Measurements from ENCODE around the gene SYT17.

SYT17 gene

DNA sequence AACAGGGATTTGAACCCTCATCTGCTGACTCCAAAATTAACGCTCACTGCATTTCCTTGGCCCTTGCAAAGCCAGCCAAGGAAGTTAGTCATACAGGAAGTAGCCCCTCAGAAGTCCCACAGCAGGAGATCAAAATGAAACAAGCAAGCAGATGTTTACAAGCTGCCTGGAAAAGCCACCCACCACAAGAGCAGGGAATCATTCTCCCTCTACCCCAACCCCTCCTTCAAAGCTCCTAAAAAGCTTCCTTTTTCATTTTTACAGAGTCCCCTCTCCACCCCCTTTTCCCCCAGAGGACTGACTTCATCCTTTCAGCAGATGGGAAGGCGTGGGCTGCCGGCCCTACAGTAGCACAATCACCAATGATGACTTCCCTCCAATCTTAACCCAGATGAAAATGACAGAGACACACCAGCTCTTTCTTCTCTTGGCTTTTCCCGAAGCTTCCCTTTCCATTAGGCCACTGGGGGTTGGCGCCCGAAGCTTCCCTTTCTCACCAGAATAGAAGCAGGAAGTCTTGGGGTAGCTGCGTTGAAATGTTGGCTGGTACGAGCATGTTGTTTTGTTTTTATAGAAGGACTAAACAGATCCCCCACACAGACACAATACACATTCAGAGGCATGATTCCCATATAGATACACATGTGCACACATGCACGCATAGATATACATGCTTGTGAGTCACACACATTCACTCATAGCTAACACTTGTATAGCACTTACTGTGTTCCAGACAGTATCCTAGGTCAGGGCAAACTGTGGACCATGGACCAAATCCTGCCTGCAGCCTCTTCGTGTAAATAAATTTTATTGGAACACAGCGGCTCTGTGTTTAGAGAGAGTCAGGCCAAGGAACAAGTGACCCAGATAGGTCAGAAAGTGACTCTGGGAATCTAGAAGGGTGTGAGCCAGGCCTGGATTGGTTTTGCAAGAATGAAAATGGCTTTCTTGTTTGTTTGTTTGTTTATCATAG lies 36.9 kb upstream of the SYT17 start (continued):
- TF ChIP-seq, protein P1, sequence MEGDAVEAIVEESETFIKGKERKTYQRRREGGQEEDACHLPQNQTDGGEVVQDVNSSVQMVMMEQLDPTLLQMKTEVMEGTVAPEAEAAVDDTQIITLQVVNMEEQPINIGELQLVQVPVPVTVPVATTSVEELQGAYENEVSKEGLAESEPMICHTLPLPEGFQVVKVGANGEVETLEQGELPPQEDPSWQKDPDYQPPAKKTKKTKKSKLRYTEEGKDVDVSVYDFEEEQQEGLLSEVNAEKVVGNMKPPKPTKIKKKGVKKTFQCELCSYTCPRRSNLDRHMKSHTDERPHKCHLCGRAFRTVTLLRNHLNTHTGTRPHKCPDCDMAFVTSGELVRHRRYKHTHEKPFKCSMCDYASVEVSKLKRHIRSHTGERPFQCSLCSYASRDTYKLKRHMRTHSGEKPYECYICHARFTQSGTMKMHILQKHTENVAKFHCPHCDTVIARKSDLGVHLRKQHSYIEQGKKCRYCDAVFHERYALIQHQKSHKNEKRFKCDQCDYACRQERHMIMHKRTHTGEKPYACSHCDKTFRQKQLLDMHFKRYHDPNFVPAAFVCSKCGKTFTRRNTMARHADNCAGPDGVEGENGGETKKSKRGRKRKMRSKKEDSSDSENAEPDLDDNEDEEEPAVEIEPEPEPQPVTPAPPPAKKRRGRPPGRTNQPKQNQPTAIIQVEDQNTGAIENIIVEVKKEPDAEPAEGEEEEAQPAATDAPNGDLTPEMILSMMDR (tag by site-specific recombination; IDR thresholded peaks at IDR 0.05), result no peak
- TF ChIP-seq BCL11A (tag by site-specific recombination; IDR thresholded peaks at IDR 0.05; ENCODE audit: low read depth) (no peak), GLIS2 (tag by site-specific recombination; IDR thresholded peaks at IDR 0.05) (no peak), ZNF660 (tag by site-specific recombination; IDR thresholded peaks at IDR 0.05) (peak; percentile 64; the same call in 1 of the 2 replicates), ZFP3 (tag by site-specific recombination; IDR thresholded peaks at IDR 0.05; ENCODE audit: low read depth) (no peak), ZNF548 (tag by site-specific recombination; IDR thresholded peaks at IDR 0.05) (no peak), ZNF341 (tag by site-specific recombination; IDR thresholded peaks at IDR 0.05; ENCODE audit: low read depth) (peak; percentile 58), ZNF629 (tag by site-specific recombination; IDR thresholded peaks at IDR 0.05) (peak; percentile 77), ZNF561 (tag by site-specific recombination; IDR thresholded peaks at IDR 0.05; ENCODE audit: borderline replicate concordance) (peak; percentile 70; the same call in 1 of the 2 replicates), ZNF610 (tag by site-specific recombination; IDR thresholded peaks at IDR 0.05; ENCODE audit: borderline replicate concordance) (no peak), KLF10 (tag by site-specific recombination; IDR thresholded peaks at IDR 0.05) (0 out of 2 replicates have a peak, but pooled peaks have one; percentile 31), ZNF184 (tag by site-specific recombination; IDR thresholded peaks at IDR 0.05) (peak; percentile 32; the same call in 1 of the 2 replicates), ZNF202 (tag by site-specific recombination; IDR thresholded peaks at IDR 0.05; ENCODE audit: borderline replicate concordance) (no peak), ZBTB21 (tag by site-specific recombination; IDR thresholded peaks at IDR 0.05) (peak; percentile 60; the same call in 1 of the 2 replicates), ZNF302 (tag by site-specific recombination; IDR thresholded peaks at IDR 0.05; ENCODE audit: low read depth) (no peak)
- TF ChIP-seq, protein P2, sequence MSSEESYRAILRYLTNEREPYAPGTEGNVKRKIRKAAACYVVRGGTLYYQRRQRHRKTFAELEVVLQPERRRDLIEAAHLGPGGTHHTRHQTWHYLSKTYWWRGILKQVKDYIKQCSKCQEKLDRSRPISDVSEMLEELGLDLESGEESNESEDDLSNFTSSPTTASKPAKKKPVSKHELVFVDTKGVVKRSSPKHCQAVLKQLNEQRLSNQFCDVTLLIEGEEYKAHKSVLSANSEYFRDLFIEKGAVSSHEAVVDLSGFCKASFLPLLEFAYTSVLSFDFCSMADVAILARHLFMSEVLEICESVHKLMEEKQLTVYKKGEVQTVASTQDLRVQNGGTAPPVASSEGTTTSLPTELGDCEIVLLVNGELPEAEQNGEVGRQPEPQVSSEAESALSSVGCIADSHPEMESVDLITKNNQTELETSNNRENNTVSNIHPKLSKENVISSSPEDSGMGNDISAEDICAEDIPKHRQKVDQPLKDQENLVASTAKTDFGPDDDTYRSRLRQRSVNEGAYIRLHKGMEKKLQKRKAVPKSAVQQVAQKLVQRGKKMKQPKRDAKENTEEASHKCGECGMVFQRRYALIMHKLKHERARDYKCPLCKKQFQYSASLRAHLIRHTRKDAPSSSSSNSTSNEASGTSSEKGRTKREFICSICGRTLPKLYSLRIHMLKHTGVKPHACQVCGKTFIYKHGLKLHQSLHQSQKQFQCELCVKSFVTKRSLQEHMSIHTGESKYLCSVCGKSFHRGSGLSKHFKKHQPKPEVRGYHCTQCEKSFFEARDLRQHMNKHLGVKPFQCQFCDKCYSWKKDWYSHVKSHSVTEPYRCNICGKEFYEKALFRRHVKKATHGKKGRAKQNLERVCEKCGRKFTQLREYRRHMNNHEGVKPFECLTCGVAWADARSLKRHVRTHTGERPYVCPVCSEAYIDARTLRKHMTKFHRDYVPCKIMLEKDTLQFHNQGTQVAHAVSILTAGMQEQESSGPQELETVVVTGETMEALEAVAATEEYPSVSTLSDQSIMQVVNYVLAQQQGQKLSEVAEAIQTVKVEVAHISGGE (tag by site-specific recombination; conservative IDR thresholded peaks at IDR 0.05; ENCODE audit: low read depth), result peak; percentile 43; the same call in 1 of the 2 replicates
- TF ChIP-seq, protein P3, sequence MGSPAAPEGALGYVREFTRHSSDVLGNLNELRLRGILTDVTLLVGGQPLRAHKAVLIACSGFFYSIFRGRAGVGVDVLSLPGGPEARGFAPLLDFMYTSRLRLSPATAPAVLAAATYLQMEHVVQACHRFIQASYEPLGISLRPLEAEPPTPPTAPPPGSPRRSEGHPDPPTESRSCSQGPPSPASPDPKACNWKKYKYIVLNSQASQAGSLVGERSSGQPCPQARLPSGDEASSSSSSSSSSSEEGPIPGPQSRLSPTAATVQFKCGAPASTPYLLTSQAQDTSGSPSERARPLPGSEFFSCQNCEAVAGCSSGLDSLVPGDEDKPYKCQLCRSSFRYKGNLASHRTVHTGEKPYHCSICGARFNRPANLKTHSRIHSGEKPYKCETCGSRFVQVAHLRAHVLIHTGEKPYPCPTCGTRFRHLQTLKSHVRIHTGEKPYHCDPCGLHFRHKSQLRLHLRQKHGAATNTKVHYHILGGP (tag by site-specific recombination; IDR thresholded peaks at IDR 0.05), result no peak
- TF ChIP-seq, protein P4, sequence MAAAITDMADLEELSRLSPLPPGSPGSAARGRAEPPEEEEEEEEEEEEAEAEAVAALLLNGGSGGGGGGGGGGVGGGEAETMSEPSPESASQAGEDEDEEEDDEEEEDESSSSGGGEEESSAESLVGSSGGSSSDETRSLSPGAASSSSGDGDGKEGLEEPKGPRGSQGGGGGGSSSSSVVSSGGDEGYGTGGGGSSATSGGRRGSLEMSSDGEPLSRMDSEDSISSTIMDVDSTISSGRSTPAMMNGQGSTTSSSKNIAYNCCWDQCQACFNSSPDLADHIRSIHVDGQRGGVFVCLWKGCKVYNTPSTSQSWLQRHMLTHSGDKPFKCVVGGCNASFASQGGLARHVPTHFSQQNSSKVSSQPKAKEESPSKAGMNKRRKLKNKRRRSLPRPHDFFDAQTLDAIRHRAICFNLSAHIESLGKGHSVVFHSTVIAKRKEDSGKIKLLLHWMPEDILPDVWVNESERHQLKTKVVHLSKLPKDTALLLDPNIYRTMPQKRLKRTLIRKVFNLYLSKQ (tag by site-specific recombination; IDR thresholded peaks at IDR 0.05; ENCODE audit: borderline replicate concordance), result no peak
- TF ChIP-seq, protein P5, sequence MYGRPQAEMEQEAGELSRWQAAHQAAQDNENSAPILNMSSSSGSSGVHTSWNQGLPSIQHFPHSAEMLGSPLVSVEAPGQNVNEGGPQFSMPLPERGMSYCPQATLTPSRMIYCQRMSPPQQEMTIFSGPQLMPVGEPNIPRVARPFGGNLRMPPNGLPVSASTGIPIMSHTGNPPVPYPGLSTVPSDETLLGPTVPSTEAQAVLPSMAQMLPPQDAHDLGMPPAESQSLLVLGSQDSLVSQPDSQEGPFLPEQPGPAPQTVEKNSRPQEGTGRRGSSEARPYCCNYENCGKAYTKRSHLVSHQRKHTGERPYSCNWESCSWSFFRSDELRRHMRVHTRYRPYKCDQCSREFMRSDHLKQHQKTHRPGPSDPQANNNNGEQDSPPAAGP (tag by site-specific recombination; IDR thresholded peaks at IDR 0.05), result 0 out of 2 replicates have a peak, but pooled peaks have one; percentile 4
- TF ChIP-seq, protein P6, sequence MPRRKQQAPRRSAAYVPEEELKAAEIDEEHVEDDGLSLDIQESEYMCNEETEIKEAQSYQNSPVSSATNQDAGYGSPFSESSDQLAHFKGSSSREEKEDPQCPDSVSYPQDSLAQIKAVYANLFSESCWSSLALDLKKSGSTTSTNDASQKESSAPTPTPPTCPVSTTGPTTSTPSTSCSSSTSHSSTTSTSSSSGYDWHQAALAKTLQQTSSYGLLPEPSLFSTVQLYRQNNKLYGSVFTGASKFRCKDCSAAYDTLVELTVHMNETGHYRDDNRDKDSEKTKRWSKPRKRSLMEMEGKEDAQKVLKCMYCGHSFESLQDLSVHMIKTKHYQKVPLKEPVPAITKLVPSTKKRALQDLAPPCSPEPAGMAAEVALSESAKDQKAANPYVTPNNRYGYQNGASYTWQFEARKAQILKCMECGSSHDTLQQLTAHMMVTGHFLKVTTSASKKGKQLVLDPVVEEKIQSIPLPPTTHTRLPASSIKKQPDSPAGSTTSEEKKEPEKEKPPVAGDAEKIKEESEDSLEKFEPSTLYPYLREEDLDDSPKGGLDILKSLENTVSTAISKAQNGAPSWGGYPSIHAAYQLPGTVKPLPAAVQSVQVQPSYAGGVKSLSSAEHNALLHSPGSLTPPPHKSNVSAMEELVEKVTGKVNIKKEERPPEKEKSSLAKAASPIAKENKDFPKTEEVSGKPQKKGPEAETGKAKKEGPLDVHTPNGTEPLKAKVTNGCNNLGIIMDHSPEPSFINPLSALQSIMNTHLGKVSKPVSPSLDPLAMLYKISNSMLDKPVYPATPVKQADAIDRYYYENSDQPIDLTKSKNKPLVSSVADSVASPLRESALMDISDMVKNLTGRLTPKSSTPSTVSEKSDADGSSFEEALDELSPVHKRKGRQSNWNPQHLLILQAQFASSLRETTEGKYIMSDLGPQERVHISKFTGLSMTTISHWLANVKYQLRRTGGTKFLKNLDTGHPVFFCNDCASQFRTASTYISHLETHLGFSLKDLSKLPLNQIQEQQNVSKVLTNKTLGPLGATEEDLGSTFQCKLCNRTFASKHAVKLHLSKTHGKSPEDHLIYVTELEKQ (tag by site-specific recombination; IDR thresholded peaks at IDR 0.05; ENCODE audit: borderline replicate concordance), result peak; percentile 25; the same call in 1 of the 2 replicates
- TF ChIP-seq, protein P7, sequence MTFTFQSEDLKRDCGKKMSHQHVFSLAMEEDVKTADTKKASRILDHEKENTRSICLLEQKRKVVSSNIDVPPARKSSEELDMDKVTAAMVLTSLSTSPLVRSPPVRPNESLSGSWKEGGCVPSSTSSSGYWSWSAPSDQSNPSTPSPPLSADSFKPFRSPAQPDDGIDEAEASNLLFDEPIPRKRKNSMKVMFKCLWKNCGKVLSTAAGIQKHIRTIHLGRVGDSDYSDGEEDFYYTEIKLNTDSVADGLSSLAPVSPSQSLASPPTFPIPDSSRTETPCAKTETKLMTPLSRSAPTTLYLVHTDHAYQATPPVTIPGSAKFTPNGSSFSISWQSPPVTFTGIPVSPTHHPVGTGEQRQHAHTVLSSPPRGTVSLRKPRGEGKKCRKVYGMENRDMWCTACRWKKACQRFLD (tag by site-specific recombination; IDR thresholded peaks at IDR 0.05), result no peak
